Measurements from ENCODE around the gene MAST1. TPM values are rescaled to one million over a fixed set of nuclear protein-coding genes. Genes with fewer than 3 reads are reported as not detected.

The MAST1 gene
- total RNA-seq, 4 donors from 2014 or later = 0.50 to 0.91 (median 0.76) TPM

GRCh38 chr19:12884926-12885748 is 46.8 kb downstream of the MAST1 start:
- intact Hi-C loops (cut with DNase I) = loop anchor here (1.0 kb wide), 1 partner anchor 80 kb away; no protein-coding TSS in a partner anchor

GRCh38 chr19:12885749-12886650 is 47.7 kb downstream of the MAST1 start:
- 37% methylated on average over 5 of the region's 53 CpGs for WGBS
- peaks cover 23 to 33% (median 26%) of the 10 kb centered on the region in 4 donors for H3K4me1 ChIP-seq
- no peak for DNase-seq (ENCODE audit: extremely low spot score)
- no peaks in the 10 kb centered on the region for H3K36me3 ChIP-seq
- TF ChIP-seq POLR2AphosphoS5 (IDR thresholded peaks at IDR 0.05) = no peak
- no peak for TF ChIP-seq POLR2A (IDR thresholded peaks at IDR 0.05; ENCODE audit: low read depth)
- no peak for TF ChIP-seq EP300 (IDR thresholded peaks at IDR 0.05)
- TF ChIP-seq CTCF (IDR thresholded peaks at IDR 0.05) = no peak
- peaks cover 0 to 13% (median 6%) of the 10 kb centered on the region in 4 donors for H3K9me3 ChIP-seq
- H3K27me3 ChIP-seq = peaks cover 0 to 43% (median 21%) of the 10 kb centered on the region in 4 donors
- H3K4me3 ChIP-seq = peak overlapping the region; percentile 47 to 56 (median 52)
- peak overlapping the region in 1 of 4 donors; percentile 14 for H3K27ac ChIP-seq (replicated peaks in 1 of 4)
- intact Hi-C loops (cut with DNase I) = loop anchor here (1.0 kb wide), 1 partner anchor 79 kb away; no protein-coding TSS in a partner anchor

More at GRCh38 chr19:12884926-12885748, 46.8 kb downstream of the MAST1 start:
- WGBS = 7% methylated on average over 42 of the region's 73 CpGs
- peaks cover 0 to 43% (median 21%) of the 10 kb centered on the region in 4 donors for H3K27me3 ChIP-seq
- DNase-seq (ENCODE audit: extremely low spot score) = no peak
- peak overlapping the region; percentile 47 to 56 (median 52) for H3K4me3 ChIP-seq
- no peaks in the 10 kb centered on the region for H3K36me3 ChIP-seq
- peaks cover 19 to 36% (median 30%) of the 10 kb centered on the region in 4 donors for H3K4me1 ChIP-seq
- peaks cover 0 to 13% (median 6%) of the 10 kb centered on the region in 4 donors for H3K9me3 ChIP-seq
- H3K27ac ChIP-seq (replicated peaks in 1 of 4) = peak overlapping the region in 1 of 4 donors; percentile 14
- TF ChIP-seq EP300 (IDR thresholded peaks at IDR 0.05) = no peak
- no peak for TF ChIP-seq POLR2A (IDR thresholded peaks at IDR 0.05; ENCODE audit: low read depth)
- TF ChIP-seq CTCF (IDR thresholded peaks at IDR 0.05) = peak; percentile 60 to 71 (median 66)
- no peak for TF ChIP-seq POLR2AphosphoS5 (IDR thresholded peaks at IDR 0.05)

GRCh38 chr19:12886651-12886968 is 48.3 kb downstream of the MAST1 start:
- Histone ChIP-seq H3K4me1 (peaks cover 25 to 35% (median 29%) of the 10 kb centered on the region in 4 donors), H3K27me3 (peaks cover 0 to 43% (median 21%) of the 10 kb centered on the region in 4 donors), H3K27ac (replicated peaks in 1 of 4) (no peak overlapping the region), H3K4me3 (no peak overlapping the region), H3K9me3 (peaks cover 0 to 13% (median 6%) of the 10 kb centered on the region in 4 donors), H3K36me3 (no peaks in the 10 kb centered on the region)
- intact Hi-C loops (cut with DNase I) = no loop called here
- 80% methylated on average over 5 of the region's 5 CpGs for WGBS
- no peak for TF ChIP-seq POLR2A (IDR thresholded peaks at IDR 0.05; ENCODE audit: low read depth)
- no peak for DNase-seq (ENCODE audit: extremely low spot score)

GRCh38 chr19:12886969-12887747 is 48.8 kb downstream of the MAST1 start, which contains the start of gene KLF1:
TSS of gene KLF1 (minus strand) at chr19:12887201. CDS start at chr19:12887140, 61 bp downstream.
- intact Hi-C loops (cut with DNase I) = no loop called here
- Histone ChIP-seq H3K4me3 (peak within 1 kb of the TSS; percentile 47 to 56 (median 52)), H3K27me3 (peaks cover 0 to 43% (median 21%) of the 10 kb centered on the region in 4 donors), H3K9me3 (peaks cover 0 to 13% (median 6%) of the 10 kb centered on the region in 4 donors), H3K36me3 (no peaks in the 10 kb centered on the region), H3K27ac (replicated peaks in 1 of 4) (no peak within 1 kb of the TSS), H3K4me1 (peaks cover 27 to 35% (median 33%) of the 10 kb centered on the region in 4 donors)
- no peak for DNase-seq (ENCODE audit: extremely low spot score)
- 82% methylated on average over 13 of the region's 17 CpGs for WGBS
- TF ChIP-seq EP300 (IDR thresholded peaks at IDR 0.05) (no peak), POLR2A (IDR thresholded peaks at IDR 0.05; ENCODE audit: low read depth) (no peak), CTCF (IDR thresholded peaks at IDR 0.05) (no peak), POLR2AphosphoS5 (IDR thresholded peaks at IDR 0.05) (no peak)
